H1 (cell line): ENCODE measurements around the gene AUH. TPM values are rescaled to one million over a fixed set of nuclear protein-coding genes. Genes with fewer than 3 reads are reported as not detected.

Experiments
- polyA plus RNA-seq, 7 experiments: library from polyadenylated mRNA; depleted of rRNA in 3 of 7; stranded (reverse) in 5 of 7; unstranded in 2 of 7; fragments of >200 nt in 5 of 7; fragments of 200-250 nt in 2 of 7; gene quantifications; 1 replicate in 5 of 7; 2 replicates in 1 of 7; 4 replicates in 1 of 7; pipeline versions ENCODE4 v1.2.1 to v1.2.3, GENCODE V29; 2011 to 2013; ENCODE audit warnings: missing spikeins in 2 of 7, mixed read lengths in 2 of 7
- total RNA-seq: library from RNA; stranded (reverse); fragmentation: NEBNext Ultra II Directional; extraction: Animal tissue kit (Norgen Biotek cat#: 25700); gene quantifications from 2 replicates; pipeline ENCODE4 v1.2.1, GENCODE V29; 2021
- TF ChIP-seq, protein P1 (sequence below): IDR thresholded peaks from 2 replicates; pipeline ENCODE4 v1.6.1; 2012; ENCODE audit warnings: low read length, inconsistent platforms

The AUH gene
- total and polyA plus RNA-seq, 2 of the 8 experiments (the other 6 are each of a cell fraction or from before 2014, with no cell fraction given) = 5.8 to 21.9 TPM

DNA sequence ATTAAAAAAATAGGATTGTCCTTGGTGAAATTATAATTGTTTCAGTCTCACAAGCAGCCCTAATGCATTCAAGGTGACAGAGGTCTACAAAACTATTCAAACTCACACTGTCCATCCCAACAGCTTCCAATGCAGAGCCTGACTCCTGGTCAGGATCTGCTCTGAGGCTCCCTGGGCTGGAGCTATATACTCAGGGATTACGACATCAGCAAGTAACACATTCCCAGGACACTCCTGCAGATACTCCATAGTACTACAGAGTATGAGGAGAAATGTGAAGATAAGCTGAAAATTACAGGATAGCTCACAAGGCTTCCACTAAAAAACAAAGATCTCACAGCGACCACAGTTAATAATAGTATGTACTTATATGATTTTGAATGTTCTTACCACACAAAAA, 130.1 kb downstream of the AUH start (continued):
- TF ChIP-seq, protein P1, sequence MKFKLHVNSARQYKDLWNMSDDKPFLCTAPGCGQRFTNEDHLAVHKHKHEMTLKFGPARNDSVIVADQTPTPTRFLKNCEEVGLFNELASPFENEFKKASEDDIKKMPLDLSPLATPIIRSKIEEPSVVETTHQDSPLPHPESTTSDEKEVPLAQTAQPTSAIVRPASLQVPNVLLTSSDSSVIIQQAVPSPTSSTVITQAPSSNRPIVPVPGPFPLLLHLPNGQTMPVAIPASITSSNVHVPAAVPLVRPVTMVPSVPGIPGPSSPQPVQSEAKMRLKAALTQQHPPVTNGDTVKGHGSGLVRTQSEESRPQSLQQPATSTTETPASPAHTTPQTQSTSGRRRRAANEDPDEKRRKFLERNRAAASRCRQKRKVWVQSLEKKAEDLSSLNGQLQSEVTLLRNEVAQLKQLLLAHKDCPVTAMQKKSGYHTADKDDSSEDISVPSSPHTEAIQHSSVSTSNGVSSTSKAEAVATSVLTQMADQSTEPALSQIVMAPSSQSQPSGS = no peak
